ENCODE results near the gene COL1A1. TPM values are rescaled to one million over a fixed set of nuclear protein-coding genes. Genes with fewer than 3 reads are reported as not detected.
A peak's percentile ranks its signal among the peaks of the same experiment; 100 is the strongest.

Gene COL1A1
- total RNA-seq, 1 donor from 2014 or later = 14.8 TPM

DNA sequence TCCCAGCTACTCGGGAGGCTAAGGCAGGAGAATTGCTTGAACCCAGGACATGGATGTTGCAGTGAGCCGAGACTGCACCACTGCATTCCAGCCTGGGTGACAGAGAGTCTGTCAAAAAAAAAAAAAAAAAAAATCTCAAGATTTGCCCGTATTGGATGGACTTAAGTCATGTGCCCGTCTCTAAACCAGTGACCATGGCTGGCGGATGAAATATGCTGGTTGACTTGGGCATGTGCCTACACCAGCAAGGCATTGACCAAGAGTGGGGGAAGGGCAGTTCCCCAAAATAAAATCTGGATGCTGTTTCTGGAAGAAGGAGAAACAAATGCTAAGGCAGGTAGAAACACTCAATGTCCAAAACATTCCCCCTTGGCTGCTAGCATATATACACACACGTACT is 21.5 kb upstream of the COL1A1 start:
- no peak for DNase-seq (ENCODE audit: low read depth, low spot score)
- Mint-ChIP-seq H3K27ac (ENCODE audit: unreplicated experiment) (no peak overlapping the region), H3K27me3 (ENCODE audit: low read depth) (no peaks in the 10 kb centered on the region), H3K36me3 (ENCODE audit: low read depth) (peaks cover 8% of the 10 kb centered on the region), H3K4me1 (peaks cover 32% of the 10 kb centered on the region), H3K9me3 (peaks cover 7% of the 10 kb centered on the region), H3K4me3 (no peak overlapping the region)
- TF ChIP-seq, protein P1, sequence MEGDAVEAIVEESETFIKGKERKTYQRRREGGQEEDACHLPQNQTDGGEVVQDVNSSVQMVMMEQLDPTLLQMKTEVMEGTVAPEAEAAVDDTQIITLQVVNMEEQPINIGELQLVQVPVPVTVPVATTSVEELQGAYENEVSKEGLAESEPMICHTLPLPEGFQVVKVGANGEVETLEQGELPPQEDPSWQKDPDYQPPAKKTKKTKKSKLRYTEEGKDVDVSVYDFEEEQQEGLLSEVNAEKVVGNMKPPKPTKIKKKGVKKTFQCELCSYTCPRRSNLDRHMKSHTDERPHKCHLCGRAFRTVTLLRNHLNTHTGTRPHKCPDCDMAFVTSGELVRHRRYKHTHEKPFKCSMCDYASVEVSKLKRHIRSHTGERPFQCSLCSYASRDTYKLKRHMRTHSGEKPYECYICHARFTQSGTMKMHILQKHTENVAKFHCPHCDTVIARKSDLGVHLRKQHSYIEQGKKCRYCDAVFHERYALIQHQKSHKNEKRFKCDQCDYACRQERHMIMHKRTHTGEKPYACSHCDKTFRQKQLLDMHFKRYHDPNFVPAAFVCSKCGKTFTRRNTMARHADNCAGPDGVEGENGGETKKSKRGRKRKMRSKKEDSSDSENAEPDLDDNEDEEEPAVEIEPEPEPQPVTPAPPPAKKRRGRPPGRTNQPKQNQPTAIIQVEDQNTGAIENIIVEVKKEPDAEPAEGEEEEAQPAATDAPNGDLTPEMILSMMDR (conservative IDR thresholded peaks at IDR 0.05) = no peak

DNA sequence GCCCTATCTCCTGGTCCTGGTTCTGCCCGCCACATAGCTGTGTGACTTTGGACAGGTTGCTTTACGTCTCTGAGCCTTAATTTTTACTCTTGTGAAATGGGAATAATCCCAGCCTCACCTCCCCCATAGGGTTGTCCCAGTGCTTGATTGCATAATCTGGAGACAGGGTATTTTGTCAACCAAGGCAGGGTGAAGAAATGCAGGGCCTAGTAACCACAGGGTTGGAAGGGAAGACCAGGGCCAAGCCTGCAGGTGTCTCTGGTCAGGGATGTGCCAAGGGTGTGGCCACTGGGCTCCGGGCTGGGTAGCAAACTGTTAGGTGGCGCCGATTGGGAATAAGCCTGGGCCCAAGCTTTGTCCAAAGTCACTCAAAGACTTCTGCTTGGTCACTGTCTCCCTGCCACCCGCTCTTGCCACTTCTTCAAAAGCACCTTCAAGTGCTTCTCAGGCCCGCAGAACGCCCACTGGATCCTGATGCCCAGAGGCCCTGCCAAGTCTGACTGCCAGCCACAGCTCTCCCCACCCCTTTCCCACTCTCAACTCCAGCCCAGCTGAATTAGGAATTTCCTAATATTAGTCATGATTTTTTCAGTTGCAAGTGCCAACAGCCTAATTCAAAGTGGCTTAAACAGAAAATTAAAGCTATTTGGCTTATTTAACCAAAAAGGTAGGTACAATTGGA is 20.6 kb upstream of the COL1A1 start:
- Mint-ChIP-seq H3K36me3 (ENCODE audit: low read depth) (peaks cover 8% of the 10 kb centered on the region), H3K4me1 (peaks cover 32% of the 10 kb centered on the region), H3K4me3 (no peak overlapping the region), H3K27me3 (ENCODE audit: low read depth) (no peaks in the 10 kb centered on the region), H3K27ac (ENCODE audit: unreplicated experiment) (no peak overlapping the region), H3K9me3 (peaks cover 5% of the 10 kb centered on the region)
- no peak for DNase-seq (ENCODE audit: low read depth, low spot score)
- TF ChIP-seq, protein P1 (conservative IDR thresholded peaks at IDR 0.05) = no peak

DNA sequence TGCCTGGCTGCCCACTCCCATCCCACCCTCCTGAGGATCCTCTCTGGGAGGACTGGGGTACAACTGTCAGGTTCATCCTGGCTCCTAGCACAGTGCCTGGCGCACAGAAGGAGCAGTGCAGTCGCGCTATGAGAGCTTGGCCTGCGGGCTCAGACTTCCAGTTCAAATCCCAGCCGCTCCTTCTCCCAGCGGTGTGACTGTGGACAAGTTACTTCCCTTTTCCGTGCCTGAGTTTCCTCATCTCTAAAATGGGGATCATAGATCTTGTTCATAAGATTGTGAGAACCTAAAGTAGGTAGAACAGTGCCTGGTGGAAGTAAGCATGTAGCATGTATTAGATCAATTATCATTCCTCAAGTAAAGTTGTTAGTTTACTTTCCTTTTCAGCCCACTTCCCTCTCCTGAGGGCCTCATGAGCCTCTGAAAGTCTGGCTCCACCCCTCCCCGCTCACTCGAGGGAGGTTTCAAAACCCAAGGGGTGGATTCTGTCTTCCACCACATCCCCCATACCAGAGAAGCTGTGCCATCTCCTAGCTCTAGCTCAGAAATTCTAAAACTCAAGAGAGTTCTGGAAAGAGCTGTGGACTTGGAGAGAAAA is 19.9 kb upstream of the COL1A1 start:
- peaks cover 4% of the 10 kb centered on the region for H3K9me3 Mint-ChIP-seq
- H3K27ac Mint-ChIP-seq (ENCODE audit: unreplicated experiment) = no peak overlapping the region
- no peaks in the 10 kb centered on the region for H3K27me3 Mint-ChIP-seq (ENCODE audit: low read depth)
- H3K4me3 Mint-ChIP-seq = no peak overlapping the region
- no peak for DNase-seq (ENCODE audit: low read depth, low spot score)
- peaks cover 32% of the 10 kb centered on the region for H3K4me1 Mint-ChIP-seq
- TF ChIP-seq, protein P1 (conservative IDR thresholded peaks at IDR 0.05) = no peak
- peaks cover 8% of the 10 kb centered on the region for H3K36me3 Mint-ChIP-seq (ENCODE audit: low read depth)

GRCh38 chr17:50220811-50221210 is 19.4 kb upstream of the COL1A1 start:
- DNase-seq (ENCODE audit: low read depth, low spot score) = no peak
- no peak overlapping the region for H3K27ac Mint-ChIP-seq (ENCODE audit: unreplicated experiment)
- peaks cover 4% of the 10 kb centered on the region for H3K9me3 Mint-ChIP-seq
- H3K4me3 Mint-ChIP-seq = no peak overlapping the region
- H3K36me3 Mint-ChIP-seq (ENCODE audit: low read depth) = peaks cover 6% of the 10 kb centered on the region
- no peaks in the 10 kb centered on the region for H3K27me3 Mint-ChIP-seq (ENCODE audit: low read depth)
- TF ChIP-seq, protein P1 (conservative IDR thresholded peaks at IDR 0.05) = no peak
- H3K4me1 Mint-ChIP-seq = peaks cover 32% of the 10 kb centered on the region

- TF ChIP-seq, protein P1 (conservative IDR thresholded peaks at IDR 0.05) = no peak
- Mint-ChIP-seq H3K27ac (ENCODE audit: unreplicated experiment) (peak overlapping the region; percentile 51), H3K27me3 (ENCODE audit: low read depth) (no peaks in the 10 kb centered on the region), H3K4me3 (peak overlapping the region; percentile 29), H3K9me3 (peaks cover 3% of the 10 kb centered on the region), H3K36me3 (ENCODE audit: low read depth) (peaks cover 6% of the 10 kb centered on the region), H3K4me1 (peaks cover 32% of the 10 kb centered on the region)
- DNase-seq (ENCODE audit: low read depth, low spot score) = no peak
These were observed 18.6 kb upstream of the COL1A1 start for GRCh38 chr17:50219939-50220465.
